Lung (tissue), 12 donors: Measurements from ENCODE around the gene ASAP2. TPM values are rescaled to one million over a fixed set of nuclear protein-coding genes. Genes with fewer than 3 reads are reported as not detected.

Experiments used
- ATAC-seq: fragments of 200-7000 bp; cut with Tn5 transposase; one replicate; pipeline ENCODE4 v1.9.1; 2020; ENCODE audit warnings: moderate number of reproducible peaks; ENCODE audit not compliant: insufficient read depth, low FRiP score
- DNase-seq, 3 donors: peaks; one replicate each; pipeline ENCODE4 v3.0.0-alpha.2; 2013 to 2017
- H3K27ac ChIP-seq, 2 donors: one replicate each; pipeline ENCODE4 v1.5.1; 2013; ENCODE audit warnings: mild to moderate bottlenecking in 2 of 2, moderate library complexity in 2 of 2, control low read depth in 1 of 2, inconsistent platforms in 1 of 2, low read depth in 1 of 2, low read length in 1 of 2
- H3K27me3 ChIP-seq, 3 donors: one replicate each; pipeline ENCODE4 v1.5.1; 2013; ENCODE audit warnings: low read length in 2 of 3; ENCODE audit not compliant: control insufficient read depth in 3 of 3, insufficient read depth in 3 of 3
- H3K36me3 ChIP-seq, 4 donors: one replicate each; pipeline ENCODE4 v1.5.1; 2013; ENCODE audit warnings: low read length in 4 of 4, mild to moderate bottlenecking in 1 of 4, moderate library complexity in 1 of 4; ENCODE audit not compliant: control insufficient read depth in 4 of 4, insufficient read depth in 4 of 4
- H3K4me1 ChIP-seq, 5 donors: one replicate each; pipeline ENCODE4 v1.5.1; 2013; ENCODE audit warnings: low read length in 5 of 5, mild to moderate bottlenecking in 2 of 5, moderate library complexity in 1 of 5; ENCODE audit not compliant: control insufficient read depth in 5 of 5, insufficient read depth in 5 of 5
- H3K4me3 ChIP-seq: one replicate; pipeline ENCODE4 v1.5.1; 2013; ENCODE audit warnings: mild to moderate bottlenecking, control low read depth, moderate library complexity
- H3K9ac ChIP-seq, 2 donors: one replicate each; pipeline ENCODE4 v1.5.1; 2013; ENCODE audit warnings: low read length in 2 of 2, control low read depth in 1 of 2; ENCODE audit not compliant: insufficient read depth in 1 of 2
- H3K9me3 ChIP-seq, 4 donors: one replicate each; pipeline ENCODE4 v1.5.1; 2013; ENCODE audit warnings: low read length in 3 of 4, mild to moderate bottlenecking in 1 of 4, moderate library complexity in 1 of 4; ENCODE audit not compliant: control insufficient read depth in 4 of 4, insufficient read depth in 3 of 4
- CTCF ChIP-seq: IDR thresholded peaks from 2 replicates; pipeline ENCODE4 v1.5.1; 2012; ENCODE audit warnings: mild to moderate bottlenecking; ENCODE audit errors: control extremely low read depth, extremely low read depth
- WGBS, 2 donors: extraction: QIAGEN DNeasy Blood & Tissue Kit; methylation state at CpG; one replicate each; pipeline ENCODE4 v1.1.7; 2013; 5-methylcytosine and 5-hydroxymethylcytosine counted together
- polyA plus RNA-seq, 2 donors: library from polyadenylated mRNA; stranded (reverse); fragments of 200-250 nt; gene quantifications; one replicate each; pipeline ENCODE4 v1.2.1, GENCODE V29; 2013
- total RNA-seq, 2 donors: library from RNA; depleted of rRNA in 1 of 2; stranded (reverse); fragments of >200 nt in 1 of 2; gene quantifications; one replicate each; pipeline ENCODE4 v1.2.1, GENCODE V29; 2014 to 2021
- donor health status: control.
- donor health status: control.
- donor health status: Bipolar disorder and iron deficiency.
- donor health status: healthy.
- donor health status: DM: yes; HTN: yes; CAD: no.

The ASAP2 gene
- total and polyA plus RNA-seq, 4 donors, result 7.4 to 30.9 (median 17.0) TPM

- H3K27ac ChIP-seq, result no peak overlapping the region
- ATAC-seq, result no peak
Measured at GRCh38 chr2:9382604-9383235, 176.1 kb downstream of the ASAP2 start.

GRCh38 chr2:9384521-9384920, 177.9 kb downstream of the ASAP2 start:
- H3K9ac ChIP-seq, result no peak overlapping the region
- peaks cover 0 to 17% (median 6%) of the 10 kb centered on the region in 4 donors for H3K36me3 ChIP-seq
- ATAC-seq (no peak), DNase-seq (no peak)
- no peak overlapping the region for H3K4me3 ChIP-seq
- H3K4me1 ChIP-seq, result peaks cover 0 to 12% (median 0%) of the 10 kb centered on the region in 5 donors
- no peak for TF ChIP-seq CTCF
- no peak overlapping the region for H3K27ac ChIP-seq
- no peaks in the 10 kb centered on the region for H3K27me3 ChIP-seq
- WGBS, 2 donors, result 82 to 94% methylated on average over 4 of the region's 4 CpGs
- no peaks in the 10 kb centered on the region for H3K9me3 ChIP-seq

More at GRCh38 chr2:9382604-9383235, 176.1 kb downstream of the ASAP2 start:
- H3K9me3 ChIP-seq, result no peaks in the 10 kb centered on the region
- DNase-seq, result no peak
- no peaks in the 10 kb centered on the region for H3K27me3 ChIP-seq
- H3K9ac ChIP-seq, result no peak overlapping the region
- peaks cover 0 to 24% (median 0%) of the 10 kb centered on the region in 5 donors for H3K4me1 ChIP-seq
- no peak overlapping the region for H3K4me3 ChIP-seq
- TF ChIP-seq CTCF, result no peak
- H3K36me3 ChIP-seq, result peaks cover 0 to 11% (median 6%) of the 10 kb centered on the region in 4 donors
- 90 to 92% methylated on average over 6 of the region's 6 CpGs for WGBS, 2 donors

DNA sequence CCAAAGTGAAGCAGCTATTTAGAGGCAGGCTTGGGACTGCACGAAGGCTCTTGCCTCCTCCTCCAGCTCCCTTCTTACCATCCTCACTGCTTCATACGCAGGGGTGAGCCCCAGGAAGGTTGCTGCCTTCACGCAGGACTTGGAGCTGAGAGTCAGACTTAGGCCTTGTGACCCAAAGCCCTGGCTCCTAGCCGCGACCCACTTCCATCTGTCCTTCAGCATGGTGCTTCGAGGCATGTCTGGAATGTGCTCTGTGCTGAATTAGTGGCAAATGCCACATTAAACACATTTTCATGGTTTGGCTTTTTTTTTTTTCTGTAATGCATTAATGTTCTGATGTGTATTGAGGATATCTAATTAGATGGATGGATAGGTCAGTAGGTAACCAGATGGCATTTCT, 179.2 kb downstream of the ASAP2 start:
- no peak for ATAC-seq
- H3K4me1 ChIP-seq, result peaks cover 0 to 8% (median 0%) of the 10 kb centered on the region in 5 donors
- H3K27ac ChIP-seq, result no peak overlapping the region
- no peaks in the 10 kb centered on the region for H3K27me3 ChIP-seq
- H3K36me3 ChIP-seq, result peaks cover 0 to 22% (median 6%) of the 10 kb centered on the region in 4 donors
- no peak overlapping the region for H3K9ac ChIP-seq
- DNase-seq, result no peak
- WGBS, 2 donors, result 88 to 93% methylated on average over 6 of the region's 6 CpGs
- no peak for TF ChIP-seq CTCF
- no peak overlapping the region for H3K4me3 ChIP-seq
- H3K9me3 ChIP-seq, result no peaks in the 10 kb centered on the region
